ENCODE measurements around the gene CAMK1D. TPM values are rescaled to one million over a fixed set of nuclear protein-coding genes. Genes with fewer than 3 reads are reported as not detected.

The CAMK1D gene
- total RNA-seq, 1 experiment from 2014 or later = 6.0 TPM

GRCh38 chr10:12381536-12382156 lies 32.3 kb downstream of the CAMK1D start:
- Histone ChIP-seq H3K36me3 (ENCODE audit: low read depth) (no peaks in the 10 kb centered on the region), H4K20me1 (ENCODE audit: insufficient read depth) (no peaks in the 10 kb centered on the region), H3K9me3 (ENCODE audit: insufficient read depth, low read depth) (no peaks in the 10 kb centered on the region), H3K9me2 (ENCODE audit: insufficient read depth) (no peaks in the 10 kb centered on the region), H3K4me1 (replicated peaks; ENCODE audit: insufficient read depth) (no peaks in the 10 kb centered on the region), H3K79me2 (ENCODE audit: low read depth) (peaks cover 4% of the 10 kb centered on the region; the same call in 1 of the 2 replicates), H2AFZ (no peak overlapping the region), H3K4me3 (no peak overlapping the region), H3K27me3 (ENCODE audit: insufficient read depth, low read depth) (no peaks in the 10 kb centered on the region), H3K27ac (no peak overlapping the region), H3F3A (ENCODE audit: insufficient read depth, low read depth) (no peaks in the 10 kb centered on the region), H3K4me2 (no peak overlapping the region)
- no peak for TF ChIP-seq CTCF (conservative IDR thresholded peaks at IDR 0.05)
- no TSS peak for BruUV-seq (replicated peaks)
- POLR2A ChIA-PET (ENCODE audit: unreplicated experiment) = no interaction called here
- DNase-seq = no peak
- CTCF ChIA-PET = no interaction called here
- intact Hi-C loops (cut with micrococcal nuclease; ENCODE audit: unreplicated experiment) = no loop called here

- POLR2A ChIA-PET (ENCODE audit: unreplicated experiment) = no interaction called here
- peaks cover 4% of the 10 kb centered on the region; the same call in 1 of the 2 replicates for H3K79me2 ChIP-seq (ENCODE audit: low read depth)
- H3F3A ChIP-seq (ENCODE audit: insufficient read depth, low read depth) = no peaks in the 10 kb centered on the region
- no peaks in the 10 kb centered on the region for H3K9me2 ChIP-seq (ENCODE audit: insufficient read depth)
- no TSS peak for BruUV-seq (replicated peaks)
- no peaks in the 10 kb centered on the region for H3K4me1 ChIP-seq (replicated peaks; ENCODE audit: insufficient read depth)
- H2AFZ ChIP-seq = no peak overlapping the region
- H3K9me3 ChIP-seq (ENCODE audit: insufficient read depth, low read depth) = no peaks in the 10 kb centered on the region
- no peaks in the 10 kb centered on the region for H4K20me1 ChIP-seq (ENCODE audit: insufficient read depth)
- intact Hi-C loops (cut with micrococcal nuclease; ENCODE audit: unreplicated experiment) = no loop called here
- H3K27me3 ChIP-seq (ENCODE audit: insufficient read depth, low read depth) = no peaks in the 10 kb centered on the region
- no peaks in the 10 kb centered on the region for H3K36me3 ChIP-seq (ENCODE audit: low read depth)
- no peak overlapping the region for H3K4me3 ChIP-seq
- TF ChIP-seq EZH2 (IDR thresholded peaks at IDR 0.05; ENCODE audit: low read depth) (no peak), CTCF (conservative IDR thresholded peaks at IDR 0.05) (no peak)
- CTCF ChIA-PET = interaction anchor here (0.6 kb wide), 1 partner anchor 327 kb away, joined by 3 read pairs; no protein-coding TSS in a partner anchor
- H3K27ac ChIP-seq = no peak overlapping the region
- no peak for DNase-seq
- no peak overlapping the region for H3K4me2 ChIP-seq
Observed at GRCh38 chr10:12382157-12382548, 32.8 kb downstream of the CAMK1D start.

GRCh38 chr10:12382956-12383531 lies 33.7 kb downstream of the CAMK1D start:
- H3F3A ChIP-seq (ENCODE audit: insufficient read depth, low read depth) = no peaks in the 10 kb centered on the region
- H2AFZ ChIP-seq = no peak overlapping the region
- DNase-seq = no peak
- POLR2A ChIA-PET (ENCODE audit: unreplicated experiment) = no interaction called here
- TF ChIP-seq CTCF (conservative IDR thresholded peaks at IDR 0.05) (no peak), EZH2 (IDR thresholded peaks at IDR 0.05; ENCODE audit: low read depth) (no peak)
- H3K27ac ChIP-seq = no peak overlapping the region
- no peaks in the 10 kb centered on the region for H3K9me3 ChIP-seq (ENCODE audit: insufficient read depth, low read depth)
- H3K4me1 ChIP-seq (replicated peaks; ENCODE audit: insufficient read depth) = no peaks in the 10 kb centered on the region
- CTCF ChIA-PET = interaction anchor here (0.6 kb wide), 1 partner anchor 118 kb away, joined by 5 read pairs; no protein-coding TSS in a partner anchor
- H3K79me2 ChIP-seq (ENCODE audit: low read depth) = peaks cover 7% of the 10 kb centered on the region; the same call in 1 of the 2 replicates
- no peaks in the 10 kb centered on the region for H3K9me2 ChIP-seq (ENCODE audit: insufficient read depth)
- H3K36me3 ChIP-seq (ENCODE audit: low read depth) = no peaks in the 10 kb centered on the region
- no peak overlapping the region for H3K4me2 ChIP-seq
- intact Hi-C loops (cut with micrococcal nuclease; ENCODE audit: unreplicated experiment) = no loop called here
- H4K20me1 ChIP-seq (ENCODE audit: insufficient read depth) = no peaks in the 10 kb centered on the region
- BruUV-seq (replicated peaks) = no TSS peak
- no peaks in the 10 kb centered on the region for H3K27me3 ChIP-seq (ENCODE audit: insufficient read depth, low read depth)
- H3K4me3 ChIP-seq = no peak overlapping the region

Measured in PC-9 (cell line).